OCI-LY7 (cell line): Measurements from ENCODE around the gene MTMR10. TPM values are rescaled to one million over a fixed set of nuclear protein-coding genes. Genes with fewer than 3 reads are reported as not detected.

Experiments used
- BruUV-seq: library from RNA; stranded (reverse); fragments of 400-500 nt; replicated peaks from 2 replicates; lab custom pipeline; 2021; lab: Mats Ljungman, UMichigan
- CTCF ChIA-PET: fragments of 300-600 bp; sonication (Branson Sonifier 250); formaldehyde crosslinking; loops from one replicate; lab custom pipeline; 2022; ENCODE audit warnings: antibody characterized with exemption; ENCODE audit not compliant: unreplicated experiment; lab: Charles Lee
- POLR2A ChIA-PET: fragments of 300-600 bp; sonication (Branson Sonifier 250); formaldehyde crosslinking; loops from one replicate; lab custom pipeline; 2022; ENCODE audit warnings: antibody characterized with exemption; lab: Charles Lee
- DNase-seq: peaks from one replicate; pipeline ENCODE4 v3.0.0-alpha.2; 2015; ENCODE audit warnings: low spot score
- H2AFZ ChIP-seq: fragments of 200-600 bp; sonication (generic), shearing (Covaris generic); 2 replicates; pipeline ENCODE4 v1.6.1; 2014; ENCODE audit warnings: mild to moderate bottlenecking, antibody characterized with exemption, low read length, moderate library complexity
- H3K27ac ChIP-seq: fragments of 200-600 bp; sonication (generic); 2 replicates; pipeline ENCODE4 v1.5.1; 2014; ENCODE audit warnings: mixed run types, low read depth, mild to moderate bottlenecking, moderate library complexity, low read length, inconsistent platforms; ENCODE audit not compliant: poor library complexity, severe bottlenecking
- H3K36me3 ChIP-seq: fragments of 200-600 bp; sonication (generic); 2 replicates; pipeline ENCODE4 v1.6.1; 2014; ENCODE audit warnings: mild to moderate bottlenecking, antibody characterized with exemption, low read length, moderate library complexity, mixed read lengths; ENCODE audit not compliant: insufficient read depth
- H3K4me1 ChIP-seq: fragments of 200-600 bp; sonication (generic); 2 replicates; pipeline ENCODE4 v1.5.1; 2014; ENCODE audit warnings: mild to moderate bottlenecking, low read length; ENCODE audit not compliant: insufficient read depth, poor library complexity, severe bottlenecking
- H3K4me2 ChIP-seq: fragments of 200-600 bp; sonication (generic); 2 replicates; pipeline ENCODE4 v1.6.1; 2014; ENCODE audit warnings: mild to moderate bottlenecking, low read length
- H3K4me3 ChIP-seq: fragments of 200-600 bp; sonication (generic); 2 replicates; pipeline ENCODE4 v1.5.1; 2014; ENCODE audit warnings: mild to moderate bottlenecking, low read depth, low read length; ENCODE audit not compliant: poor library complexity, severe bottlenecking
- H3K79me2 ChIP-seq: fragments of 200-600 bp; sonication (generic); 2 replicates; pipeline ENCODE4 v1.6.1; 2016; ENCODE audit warnings: low read depth, mild to moderate bottlenecking, low read length, moderate library complexity, mixed read lengths; ENCODE audit not compliant: insufficient read depth
- H3K9me2 ChIP-seq: fragments of 200-600 bp; sonication (generic); 2 replicates; pipeline ENCODE4 v1.6.1; 2016; ENCODE audit warnings: mild to moderate bottlenecking, low read length, mixed read lengths; ENCODE audit not compliant: insufficient read depth
- H3K9me3 ChIP-seq: fragments of 200-600 bp; sonication (generic); 2 replicates; pipeline ENCODE4 v1.6.1; 2014; ENCODE audit warnings: mild to moderate bottlenecking, mixed run types, low read length, mixed read lengths
- H4K20me1 ChIP-seq: fragments of 200-600 bp; sonication (generic); 2 replicates; pipeline ENCODE4 v1.6.1; 2014; ENCODE audit warnings: mild to moderate bottlenecking, antibody characterized with exemption, low read length, moderate library complexity, mixed read lengths; ENCODE audit not compliant: insufficient read depth
- CTCF ChIP-seq: fragments of 200-600 bp; sonication (generic); conservative IDR thresholded peaks from 2 replicates; pipeline ENCODE4 v1.5.1; 2014; ENCODE audit warnings: mild to moderate bottlenecking, antibody characterized with exemption, low read length, moderate library complexity, mixed read lengths
- EZH2phosphoT487 ChIP-seq: fragments of 200-600 bp; sonication (generic); IDR thresholded peaks from 2 replicates; pipeline ENCODE4 v1.6.1; 2018; ENCODE audit warnings: low read depth, borderline replicate concordance, mild to moderate bottlenecking, mixed run types, antibody characterized with exemption, low read length, moderate library complexity, mixed read lengths
- intact Hi-C: fragments of 100-400 bp; cut with micrococcal nuclease; formaldehyde crosslinking; loops from one replicate; pipeline ENCODE4 v1.10.0; 2022; ENCODE audit not compliant: unreplicated experiment
- total RNA-seq, 2 experiments: library from RNA; depleted of rRNA in 1 of 2; stranded (reverse); fragments of >200 nt in 1 of 2; shearing (Covaris generic) in 1 of 2; gene quantifications; 2 replicates each; pipeline ENCODE4 v1.2.3, GENCODE V29; 2014 to 2022

The MTMR10 gene
- total RNA-seq, 2 experiments from 2014 or later: 10.5 to 15.4 TPM

GRCh38 chr15:30901889-30902288 lies 89.5 kb downstream of the MTMR10 start:
- CTCF ChIA-PET: no interaction called here
- peak overlapping the region; percentile 30; the same call in 1 of the 2 replicates for H2AFZ ChIP-seq
- H3K79me2 ChIP-seq: no peaks in the 10 kb centered on the region
- BruUV-seq: no TSS peak
- DNase-seq: no peak
- intact Hi-C loops: loop anchor here (5.0 to 10.0 kb wide), 3 partner anchors 63 to 533 kb away; partner anchors contain the start of gene MTMR10
- no peaks in the 10 kb centered on the region for H3K9me3 ChIP-seq
- H3K9me2 ChIP-seq: no peaks in the 10 kb centered on the region
- no peak overlapping the region for H3K4me2 ChIP-seq
- H3K4me1 ChIP-seq: peaks cover 14% of the 10 kb centered on the region
- TF ChIP-seq CTCF: no peak
- no peak for TF ChIP-seq EZH2phosphoT487
- no peak overlapping the region for H3K27ac ChIP-seq
- no peaks in the 10 kb centered on the region for H4K20me1 ChIP-seq
- H3K36me3 ChIP-seq: no peaks in the 10 kb centered on the region
- POLR2A ChIA-PET: no interaction called here
- no peak overlapping the region for H3K4me3 ChIP-seq

GRCh38 chr15:30896211-30896606 lies 95.2 kb downstream of the MTMR10 start:
- Histone ChIP-seq H3K4me2 (no peak overlapping the region), H3K4me3 (no peak overlapping the region), H4K20me1 (no peaks in the 10 kb centered on the region), H3K4me1 (peaks cover 3% of the 10 kb centered on the region), H3K9me2 (no peaks in the 10 kb centered on the region), H3K36me3 (no peaks in the 10 kb centered on the region), H3K79me2 (no peaks in the 10 kb centered on the region), H3K9me3 (no peaks in the 10 kb centered on the region), H2AFZ (no peak overlapping the region), H3K27ac (no peak overlapping the region)
- TF ChIP-seq CTCF: no peak
- TF ChIP-seq EZH2phosphoT487: no peak
- DNase-seq: no peak
- POLR2A ChIA-PET: no interaction called here
- intact Hi-C loops: no loop called here
- BruUV-seq: no TSS peak
- CTCF ChIA-PET: no interaction called here

- H3K9me3 ChIP-seq: no peaks in the 10 kb centered on the region
- H4K20me1 ChIP-seq: no peaks in the 10 kb centered on the region
- peaks cover 3% of the 10 kb centered on the region for H3K4me1 ChIP-seq
- intact Hi-C loops: no loop called here
- CTCF ChIA-PET: no interaction called here
- no peak for DNase-seq
- H3K9me2 ChIP-seq: no peaks in the 10 kb centered on the region
- TF ChIP-seq EZH2phosphoT487: no peak
- no peak for TF ChIP-seq CTCF
- no peak overlapping the region for H2AFZ ChIP-seq
- H3K4me3 ChIP-seq: no peak overlapping the region
- H3K27ac ChIP-seq: no peak overlapping the region
- BruUV-seq: no TSS peak
- H3K79me2 ChIP-seq: no peaks in the 10 kb centered on the region
- H3K4me2 ChIP-seq: no peak overlapping the region
- POLR2A ChIA-PET: interaction anchor here (0.5 kb wide), 1 partner anchor 205 kb away, joined by 3 read pairs; no protein-coding TSS in a partner anchor
- no peaks in the 10 kb centered on the region for H3K36me3 ChIP-seq
These were observed 95.8 kb downstream of the MTMR10 start for GRCh38 chr15:30895461-30896210.
